Measurements from ENCODE around the gene KCNK16.
"Not testable (repeated sequence)": the region's sequence is repeated elsewhere in the genome, so short reads cannot be mapped to it uniquely, and the experiment has no call there.

The KCNK16 gene

GRCh38 chr6:39295611-39296011 is 26.9 kb downstream of the KCNK16 start:
- no peaks in the 10 kb centered on the region for H3K36me3 ChIP-seq (ENCODE audit: insufficient read depth, low read length)
- peaks cover 5% of the 10 kb centered on the region for H3K27me3 ChIP-seq (ENCODE audit: insufficient read depth, low read length)
- no peaks in the 10 kb centered on the region for H3K9me3 ChIP-seq (ENCODE audit: low read length)
- no peaks in the 10 kb centered on the region for H3K4me1 ChIP-seq (ENCODE audit: insufficient read depth, low read length)
- no peak overlapping the region for H2AFZ ChIP-seq (ENCODE audit: low read depth, low read length)
- H3K4me3 ChIP-seq (ENCODE audit: low read length) = no peak overlapping the region

GRCh38 chr6:39294899-39295298 is 27.6 kb downstream of the KCNK16 start:
- Histone ChIP-seq H3K4me1 (ENCODE audit: insufficient read depth, low read length) (no peaks in the 10 kb centered on the region), H3K4me3 (ENCODE audit: low read length) (no peak overlapping the region), H2AFZ (ENCODE audit: low read depth, low read length) (no peak overlapping the region), H3K36me3 (ENCODE audit: insufficient read depth, low read length) (no peaks in the 10 kb centered on the region), H3K9me3 (ENCODE audit: low read length) (no peaks in the 10 kb centered on the region), H3K27me3 (ENCODE audit: insufficient read depth, low read length) (peaks cover 5% of the 10 kb centered on the region)

GRCh38 chr6:39294133-39294532 is 28.4 kb downstream of the KCNK16 start:
- Histone ChIP-seq H3K36me3 (ENCODE audit: insufficient read depth, low read length) (no peaks in the 10 kb centered on the region), H3K27me3 (ENCODE audit: insufficient read depth, low read length) (peaks cover 5% of the 10 kb centered on the region), H3K4me1 (ENCODE audit: insufficient read depth, low read length) (no peaks in the 10 kb centered on the region), H3K4me3 (ENCODE audit: low read length) (no peak overlapping the region), H2AFZ (ENCODE audit: low read depth, low read length) (no peak overlapping the region), H3K9me3 (ENCODE audit: low read length) (no peaks in the 10 kb centered on the region)

GRCh38 chr6:39292637-39293036 is 29.9 kb downstream of the KCNK16 start:
- Histone ChIP-seq H3K4me3 (ENCODE audit: low read length) (no peak overlapping the region), H3K9me3 (ENCODE audit: low read length) (no peaks in the 10 kb centered on the region), H3K4me1 (ENCODE audit: insufficient read depth, low read length) (no peaks in the 10 kb centered on the region), H2AFZ (ENCODE audit: low read depth, low read length) (no peak overlapping the region), H3K36me3 (ENCODE audit: insufficient read depth, low read length) (no peaks in the 10 kb centered on the region), H3K27me3 (ENCODE audit: insufficient read depth, low read length) (peaks cover 5% of the 10 kb centered on the region)

- no peak overlapping the region for H2AFZ ChIP-seq (ENCODE audit: low read depth, low read length)
- peaks cover 3% of the 10 kb centered on the region for H3K27me3 ChIP-seq (ENCODE audit: insufficient read depth, low read length)
- H3K36me3 ChIP-seq (ENCODE audit: insufficient read depth, low read length) = no peaks in the 10 kb centered on the region
- H3K4me1 ChIP-seq (ENCODE audit: insufficient read depth, low read length) = no peaks in the 10 kb centered on the region
- H3K9me3 ChIP-seq (ENCODE audit: low read length) = no peaks in the 10 kb centered on the region
- H3K4me3 ChIP-seq (ENCODE audit: low read length) = no peak overlapping the region
Observed at GRCh38 chr6:39289490-39289889, 33.0 kb downstream of the KCNK16 start.

- Histone ChIP-seq H2AFZ (ENCODE audit: low read depth, low read length) (no peak overlapping the region), H3K4me3 (ENCODE audit: low read length) (no peak overlapping the region), H3K4me1 (ENCODE audit: insufficient read depth, low read length) (no peaks in the 10 kb centered on the region), H3K36me3 (ENCODE audit: insufficient read depth, low read length) (no peaks in the 10 kb centered on the region), H3K9me3 (ENCODE audit: low read length) (no peaks in the 10 kb centered on the region), H3K27me3 (ENCODE audit: insufficient read depth, low read length) (peaks cover 3% of the 10 kb centered on the region)
Observed at GRCh38 chr6:39287601-39288000, 34.9 kb downstream of the KCNK16 start.

GRCh38 chr6:39286596-39286995 is 35.9 kb downstream of the KCNK16 start:
- not testable (repeated sequence) for H3K9me3 ChIP-seq (ENCODE audit: low read length); H3K4me3 ChIP-seq (ENCODE audit: low read length); H3K4me1 ChIP-seq (ENCODE audit: insufficient read depth, low read length); H3K36me3 ChIP-seq (ENCODE audit: insufficient read depth, low read length); H3K27me3 ChIP-seq (ENCODE audit: insufficient read depth, low read length); H2AFZ ChIP-seq (ENCODE audit: low read depth, low read length)

- no peaks in the 10 kb centered on the region for H3K4me1 ChIP-seq (ENCODE audit: insufficient read depth, low read length)
- no peaks in the 10 kb centered on the region for H3K36me3 ChIP-seq (ENCODE audit: insufficient read depth, low read length)
- H3K9me3 ChIP-seq (ENCODE audit: low read length) = no peaks in the 10 kb centered on the region
- no peak overlapping the region for H3K4me3 ChIP-seq (ENCODE audit: low read length)
- H2AFZ ChIP-seq (ENCODE audit: low read depth, low read length) = no peak overlapping the region
- peaks cover 9% of the 10 kb centered on the region for H3K27me3 ChIP-seq (ENCODE audit: insufficient read depth, low read length)
Observed at GRCh38 chr6:39282774-39283173, 39.7 kb downstream of the KCNK16 start.

GRCh38 chr6:39281312-39281980 is 41.1 kb downstream of the KCNK16 start:
- no peaks in the 10 kb centered on the region for H3K4me1 ChIP-seq (ENCODE audit: insufficient read depth, low read length)
- H3K36me3 ChIP-seq (ENCODE audit: insufficient read depth, low read length) = no peaks in the 10 kb centered on the region
- H3K4me3 ChIP-seq (ENCODE audit: low read length) = no peak overlapping the region
- H2AFZ ChIP-seq (ENCODE audit: low read depth, low read length) = no peak overlapping the region
- H3K9me3 ChIP-seq (ENCODE audit: low read length) = no peaks in the 10 kb centered on the region
- peaks cover 9% of the 10 kb centered on the region for H3K27me3 ChIP-seq (ENCODE audit: insufficient read depth, low read length)

- Histone ChIP-seq H3K4me3 (ENCODE audit: low read length) (no peak overlapping the region), H3K9me3 (ENCODE audit: low read length) (no peaks in the 10 kb centered on the region), H3K4me1 (ENCODE audit: insufficient read depth, low read length) (no peaks in the 10 kb centered on the region), H3K27me3 (ENCODE audit: insufficient read depth, low read length) (peaks cover 9% of the 10 kb centered on the region), H3K36me3 (ENCODE audit: insufficient read depth, low read length) (no peaks in the 10 kb centered on the region), H2AFZ (ENCODE audit: low read depth, low read length) (no peak overlapping the region)
Observed at GRCh38 chr6:39280247-39280731, 42.2 kb downstream of the KCNK16 start.

- Histone ChIP-seq H3K4me3 (ENCODE audit: low read length) (no peak overlapping the region), H2AFZ (ENCODE audit: low read depth, low read length) (no peak overlapping the region), H3K36me3 (ENCODE audit: insufficient read depth, low read length) (no peaks in the 10 kb centered on the region), H3K4me1 (ENCODE audit: insufficient read depth, low read length) (no peaks in the 10 kb centered on the region), H3K9me3 (ENCODE audit: low read length) (no peaks in the 10 kb centered on the region), H3K27me3 (ENCODE audit: insufficient read depth, low read length) (peaks cover 9% of the 10 kb centered on the region)
Observed at GRCh38 chr6:39279539-39279938, 43.0 kb downstream of the KCNK16 start.

GRCh38 chr6:39276379-39276995 is 46.0 kb downstream of the KCNK16 start:
- no peaks in the 10 kb centered on the region for H3K4me1 ChIP-seq (ENCODE audit: insufficient read depth, low read length)

GRCh38 chr6:39274903-39275302 is 47.6 kb downstream of the KCNK16 start:
- Histone ChIP-seq H3K27me3 (ENCODE audit: insufficient read depth, low read length) (peaks cover 3% of the 10 kb centered on the region), H3K9me3 (ENCODE audit: low read length) (no peaks in the 10 kb centered on the region), H3K4me3 (ENCODE audit: low read length) (no peak overlapping the region), H2AFZ (ENCODE audit: low read depth, low read length) (no peak overlapping the region), H3K36me3 (ENCODE audit: insufficient read depth, low read length) (no peaks in the 10 kb centered on the region), H3K4me1 (ENCODE audit: insufficient read depth, low read length) (no peaks in the 10 kb centered on the region)

More at GRCh38 chr6:39276379-39276995, 46.0 kb downstream of the KCNK16 start:
- no peak overlapping the region for H3K4me3 ChIP-seq (ENCODE audit: low read length)
- no peaks in the 10 kb centered on the region for H3K9me3 ChIP-seq (ENCODE audit: low read length)
- peaks cover 9% of the 10 kb centered on the region for H3K27me3 ChIP-seq (ENCODE audit: insufficient read depth, low read length)
- no peak overlapping the region for H2AFZ ChIP-seq (ENCODE audit: low read depth, low read length)
- no peaks in the 10 kb centered on the region for H3K36me3 ChIP-seq (ENCODE audit: insufficient read depth, low read length)
